ENCODE results near the gene GDPD5. TPM values are rescaled to one million over a fixed set of nuclear protein-coding genes. Genes with fewer than 3 reads are reported as not detected.

GDPD5 gene
- total and polyA plus RNA-seq, 9 of the 15 experiments (the other 6 are each of a cell fraction or from before 2014, with no cell fraction given) = 0.32 to 27.3 (median 8.0) TPM

- Histone ChIP-seq H3K4me2 (ENCODE audit: insufficient read depth, low read length) (no peak overlapping the region), H2AFZ (ENCODE audit: low read depth, low read length) (no peak overlapping the region), H3K9me3 (replicated peaks; ENCODE audit: control insufficient read depth, insufficient read depth, low read depth, low read length) (no peaks in the 10 kb centered on the region), H3K9ac (ENCODE audit: insufficient read depth in 1 of 2, low read depth in 2 of 2, low read length in 2 of 2) (no peak overlapping the region), H3K4me3 (no peak overlapping the region), H3K27ac (ENCODE audit: extremely low read depth, low read depth, low read length) (peak overlapping the region; percentile 2; the same call in 2 of the 3 replicates), H3K36me3 (ENCODE audit: control insufficient read depth, insufficient read depth, low read length) (peaks cover 74% of the 10 kb centered on the region), H4K20me1 (replicated peaks; ENCODE audit: control insufficient read depth, insufficient read depth, low read length) (peaks cover 61% of the 10 kb centered on the region), H3K79me2 (ENCODE audit: control insufficient read depth, insufficient read depth, low read length) (peaks cover 67% of the 10 kb centered on the region), H3K9me1 (ENCODE audit: control insufficient read depth, insufficient read depth, low read length) (peaks cover 21% of the 10 kb centered on the region), H3K4me1 (replicated peaks in 1 of 2; ENCODE audit: control insufficient read depth in 2 of 2, insufficient read depth in 2 of 2, low read length in 2 of 2) (peaks cover 17 to 43% of the 10 kb centered on the region in 2 experiments; a peak in 3 of 5 replicates), H3K27me3 (ENCODE audit: control insufficient read depth in 2 of 2, insufficient read depth in 2 of 2, low read length in 2 of 2) (no peaks in the 10 kb centered on the region)
- 25% methylated on average over 1 of the region's 1 CpG for WGBS (ENCODE audit: insufficient coverage, low coverage, missing lambda C conversion rate)
- ATAC-seq = peak; percentile 58
- FAIRE-seq = no peak
- in situ Hi-C loops (cut with MboI) = no loop called here
- POLR2A ChIA-PET = interaction anchor here (0.7 to 2.6 kb wide), 7 partner anchors 8 to 698 kb away, joined by 3 to 11 read pairs (median 3); no protein-coding TSS in a partner anchor
- no TSS peak for BruUV-seq (replicated peaks)
- intact Hi-C loops (cut with micrococcal nuclease) = no loop called here
- peak; percentile 60 to 78 (median 71) for DNase-seq (ENCODE audit: extremely low read depth in 1 of 4, low spot score in 3 of 4)
- CTCF ChIA-PET (ENCODE audit: low intra/inter-chr PET ratio) = interaction anchor here (0.5 kb wide), 1 partner anchor 59 kb away, joined by 3 read pairs; no protein-coding TSS in a partner anchor
- TF ChIP-seq, protein P1, sequence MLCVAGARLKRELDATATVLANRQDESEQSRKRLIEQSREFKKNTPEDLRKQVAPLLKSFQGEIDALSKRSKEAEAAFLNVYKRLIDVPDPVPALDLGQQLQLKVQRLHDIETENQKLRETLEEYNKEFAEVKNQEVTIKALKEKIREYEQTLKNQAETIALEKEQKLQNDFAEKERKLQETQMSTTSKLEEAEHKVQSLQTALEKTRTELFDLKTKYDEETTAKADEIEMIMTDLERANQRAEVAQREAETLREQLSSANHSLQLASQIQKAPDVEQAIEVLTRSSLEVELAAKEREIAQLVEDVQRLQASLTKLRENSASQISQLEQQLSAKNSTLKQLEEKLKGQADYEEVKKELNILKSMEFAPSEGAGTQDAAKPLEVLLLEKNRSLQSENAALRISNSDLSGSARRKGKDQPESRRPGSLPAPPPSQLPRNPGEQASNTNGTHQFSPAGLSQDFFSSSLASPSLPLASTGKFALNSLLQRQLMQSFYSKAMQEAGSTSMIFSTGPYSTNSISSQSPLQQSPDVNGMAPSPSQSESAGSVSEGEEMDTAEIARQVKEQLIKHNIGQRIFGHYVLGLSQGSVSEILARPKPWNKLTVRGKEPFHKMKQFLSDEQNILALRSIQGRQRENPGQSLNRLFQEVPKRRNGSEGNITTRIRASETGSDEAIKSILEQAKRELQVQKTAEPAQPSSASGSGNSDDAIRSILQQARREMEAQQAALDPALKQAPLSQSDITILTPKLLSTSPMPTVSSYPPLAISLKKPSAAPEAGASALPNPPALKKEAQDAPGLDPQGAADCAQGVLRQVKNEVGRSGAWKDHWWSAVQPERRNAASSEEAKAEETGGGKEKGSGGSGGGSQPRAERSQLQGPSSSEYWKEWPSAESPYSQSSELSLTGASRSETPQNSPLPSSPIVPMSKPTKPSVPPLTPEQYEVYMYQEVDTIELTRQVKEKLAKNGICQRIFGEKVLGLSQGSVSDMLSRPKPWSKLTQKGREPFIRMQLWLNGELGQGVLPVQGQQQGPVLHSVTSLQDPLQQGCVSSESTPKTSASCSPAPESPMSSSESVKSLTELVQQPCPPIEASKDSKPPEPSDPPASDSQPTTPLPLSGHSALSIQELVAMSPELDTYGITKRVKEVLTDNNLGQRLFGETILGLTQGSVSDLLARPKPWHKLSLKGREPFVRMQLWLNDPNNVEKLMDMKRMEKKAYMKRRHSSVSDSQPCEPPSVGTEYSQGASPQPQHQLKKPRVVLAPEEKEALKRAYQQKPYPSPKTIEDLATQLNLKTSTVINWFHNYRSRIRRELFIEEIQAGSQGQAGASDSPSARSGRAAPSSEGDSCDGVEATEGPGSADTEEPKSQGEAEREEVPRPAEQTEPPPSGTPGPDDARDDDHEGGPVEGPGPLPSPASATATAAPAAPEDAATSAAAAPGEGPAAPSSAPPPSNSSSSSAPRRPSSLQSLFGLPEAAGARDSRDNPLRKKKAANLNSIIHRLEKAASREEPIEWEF (CRISPR knock-in tag; IDR thresholded peaks at IDR 0.05) = 0 out of 2 replicates have a peak, but pooled peaks have one; percentile 43
- TF ChIP-seq HMGN3 (IDR thresholded peaks at IDR 0.05; ENCODE audit: borderline replicate concordance, extremely low read depth, insufficient read length, low read depth, low read length) = peak; percentile 57
- TF ChIP-seq, protein P2, sequence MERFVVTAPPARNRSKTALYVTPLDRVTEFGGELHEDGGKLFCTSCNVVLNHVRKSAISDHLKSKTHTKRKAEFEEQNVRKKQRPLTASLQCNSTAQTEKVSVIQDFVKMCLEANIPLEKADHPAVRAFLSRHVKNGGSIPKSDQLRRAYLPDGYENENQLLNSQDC (CRISPR knock-in tag; IDR thresholded peaks at IDR 0.05) = no peak
- peak in 1 of 2 experiments; percentile 54; a peak in 1 of 4 replicates for TF ChIP-seq ARNT (IDR thresholded peaks at IDR 0.05)
- TF ChIP-seq ZNF764 (CRISPR knock-in tag; IDR thresholded peaks at IDR 0.05; ENCODE audit: low read depth) = no peak
- TF ChIP-seq THRAP3 (IDR thresholded peaks at IDR 0.05; ENCODE audit: borderline replicate concordance) = no peak
- TF ChIP-seq ZEB2 (IDR thresholded peaks at IDR 0.05) = peak; percentile 69
- TF ChIP-seq TEAD1 (CRISPR knock-in tag; IDR thresholded peaks at IDR 0.05) = peak in 1 of 2 experiments; percentile 66; a peak in 2 of 4 replicates
- no peak for TF ChIP-seq ZKSCAN1 (IDR thresholded peaks at IDR 0.05; ENCODE audit: low read depth, low read length)
- TF ChIP-seq SIX5 (IDR thresholded peaks at IDR 0.05; ENCODE audit: borderline replicate concordance in 1 of 2, insufficient read depth in 1 of 2, low read depth in 1 of 2, low read length in 2 of 2) = no peak
- TF ChIP-seq POLR2AphosphoS2 (IDR thresholded peaks at IDR 0.05; ENCODE audit: low read length) = peak; percentile 86
- no peak for TF ChIP-seq SRSF9 (IDR thresholded peaks at IDR 0.05; ENCODE audit: borderline replicate concordance, low read depth, low read length)
- TF ChIP-seq, protein P3, sequence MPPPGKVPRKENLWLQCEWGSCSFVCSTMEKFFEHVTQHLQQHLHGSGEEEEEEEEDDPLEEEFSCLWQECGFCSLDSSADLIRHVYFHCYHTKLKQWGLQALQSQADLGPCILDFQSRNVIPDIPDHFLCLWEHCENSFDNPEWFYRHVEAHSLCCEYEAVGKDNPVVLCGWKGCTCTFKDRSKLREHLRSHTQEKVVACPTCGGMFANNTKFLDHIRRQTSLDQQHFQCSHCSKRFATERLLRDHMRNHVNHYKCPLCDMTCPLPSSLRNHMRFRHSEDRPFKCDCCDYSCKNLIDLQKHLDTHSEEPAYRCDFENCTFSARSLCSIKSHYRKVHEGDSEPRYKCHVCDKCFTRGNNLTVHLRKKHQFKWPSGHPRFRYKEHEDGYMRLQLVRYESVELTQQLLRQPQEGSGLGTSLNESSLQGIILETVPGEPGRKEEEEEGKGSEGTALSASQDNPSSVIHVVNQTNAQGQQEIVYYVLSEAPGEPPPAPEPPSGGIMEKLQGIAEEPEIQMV (tag; conservative IDR thresholded peaks at IDR 0.05; ENCODE audit: low read depth) = no peak
- TF ChIP-seq, protein P4, sequence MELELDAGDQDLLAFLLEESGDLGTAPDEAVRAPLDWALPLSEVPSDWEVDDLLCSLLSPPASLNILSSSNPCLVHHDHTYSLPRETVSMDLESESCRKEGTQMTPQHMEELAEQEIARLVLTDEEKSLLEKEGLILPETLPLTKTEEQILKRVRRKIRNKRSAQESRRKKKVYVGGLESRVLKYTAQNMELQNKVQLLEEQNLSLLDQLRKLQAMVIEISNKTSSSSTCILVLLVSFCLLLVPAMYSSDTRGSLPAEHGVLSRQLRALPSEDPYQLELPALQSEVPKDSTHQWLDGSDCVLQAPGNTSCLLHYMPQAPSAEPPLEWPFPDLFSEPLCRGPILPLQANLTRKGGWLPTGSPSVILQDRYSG (tag; conservative IDR thresholded peaks at IDR 0.05; ENCODE audit: low read depth) = no peak
These were observed 119.4 kb downstream of the GDPD5 start for GRCh38 chr11:75406338-75406777.
